Measurements from ENCODE around the gene STAM2. TPM values are rescaled to one million over a fixed set of nuclear protein-coding genes. Genes with fewer than 3 reads are reported as not detected.
A peak's percentile ranks its signal among the peaks of the same experiment; 100 is the strongest.
"Not testable (repeated sequence)": the region's sequence is repeated elsewhere in the genome, so short reads cannot be mapped to it uniquely, and the experiment has no call there.

STAM2 gene
- total RNA-seq, 2 donors from 2014 or later = 25.7 to 34.0 TPM

DNA sequence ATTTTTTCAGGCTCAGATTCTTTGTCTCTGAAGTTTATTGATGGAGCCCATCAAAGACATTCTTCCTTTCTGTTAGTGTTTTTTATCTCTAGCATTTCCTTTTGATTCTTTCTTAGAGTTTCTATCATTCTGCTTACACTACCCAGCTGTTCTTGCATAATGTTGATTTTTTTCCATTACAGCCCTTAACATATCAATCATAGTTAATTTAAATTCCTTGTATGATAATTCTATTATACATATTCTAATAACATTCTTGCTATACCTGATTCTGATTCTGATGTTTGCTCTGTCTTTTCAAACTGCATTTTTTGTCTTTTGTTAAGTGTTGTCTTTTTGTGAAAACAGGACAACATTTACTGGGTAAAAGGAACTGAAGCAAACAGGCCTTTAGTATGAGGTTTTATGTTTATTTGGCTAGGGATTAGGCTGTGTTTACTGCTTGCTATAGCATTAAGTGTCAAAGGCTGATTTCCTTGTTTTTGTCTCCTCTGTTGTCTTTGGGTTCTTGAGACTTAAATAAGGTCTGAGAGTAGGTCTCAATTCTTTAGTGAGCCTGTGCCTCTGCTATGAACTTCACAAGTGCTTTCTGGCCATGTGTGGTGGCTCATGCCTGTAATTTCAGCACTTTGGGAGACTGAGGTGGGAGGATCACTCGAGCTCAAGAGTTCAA lies 8.0 kb upstream of the STAM2 start:
- intact Hi-C loops (cut with DNase I) = no loop called here
- no peak for DNase-seq

DNA sequence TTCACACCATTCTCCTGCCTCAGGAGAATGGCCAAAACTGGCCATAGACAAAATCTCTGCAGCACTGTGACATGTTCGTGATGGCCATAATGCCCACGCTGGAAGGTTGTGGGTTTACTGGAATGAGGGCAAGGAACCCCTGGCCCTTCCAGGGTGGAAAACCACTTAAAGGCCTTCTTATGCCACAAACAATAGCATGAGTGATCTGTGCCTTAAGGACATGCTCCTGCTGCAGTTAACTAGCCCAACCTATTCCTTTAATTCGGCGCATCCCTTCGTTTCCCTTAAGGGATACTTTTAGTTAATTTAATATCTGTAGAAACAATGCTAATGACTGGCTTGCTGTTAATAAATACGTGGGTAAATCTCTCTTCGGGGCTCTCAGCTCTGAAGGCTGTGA lies 2.1 kb upstream of the STAM2 start:
- peaks cover 21% of the 10 kb centered on the region for H3K4me1 ChIP-seq
- ATAC-seq; H3K27me3 ChIP-seq; DNase-seq; H3K27ac ChIP-seq; H3K4me3 ChIP-seq; intact Hi-C loops (cut with DNase I); H3K9me3 ChIP-seq; H3K36me3 ChIP-seq (replicated peaks in 1 of 2; ENCODE audit: insufficient read depth in 1 of 2, low read depth in 2 of 2): not testable (repeated sequence)
- WGBS, 2 donors = 99 to 100% methylated on average over 1 to 5 of the region's 7 CpGs

More for the DNA sequence above, 8.0 kb upstream of the STAM2 start:
- Histone ChIP-seq H3K4me1 (no peaks in the 10 kb centered on the region), H3K27ac (no peak overlapping the region), H3K36me3 (replicated peaks in 1 of 2; ENCODE audit: insufficient read depth in 1 of 2, low read depth in 2 of 2) (no peaks in the 10 kb centered on the region), H3K9me3 (no peaks in the 10 kb centered on the region), H3K27me3 (no peaks in the 10 kb centered on the region), H3K4me3 (no peak overlapping the region)
- ATAC-seq = no peak
- WGBS, 2 donors = 0% methylated on average over 1 of the region's 1 CpG
- TF ChIP-seq, protein P1, sequence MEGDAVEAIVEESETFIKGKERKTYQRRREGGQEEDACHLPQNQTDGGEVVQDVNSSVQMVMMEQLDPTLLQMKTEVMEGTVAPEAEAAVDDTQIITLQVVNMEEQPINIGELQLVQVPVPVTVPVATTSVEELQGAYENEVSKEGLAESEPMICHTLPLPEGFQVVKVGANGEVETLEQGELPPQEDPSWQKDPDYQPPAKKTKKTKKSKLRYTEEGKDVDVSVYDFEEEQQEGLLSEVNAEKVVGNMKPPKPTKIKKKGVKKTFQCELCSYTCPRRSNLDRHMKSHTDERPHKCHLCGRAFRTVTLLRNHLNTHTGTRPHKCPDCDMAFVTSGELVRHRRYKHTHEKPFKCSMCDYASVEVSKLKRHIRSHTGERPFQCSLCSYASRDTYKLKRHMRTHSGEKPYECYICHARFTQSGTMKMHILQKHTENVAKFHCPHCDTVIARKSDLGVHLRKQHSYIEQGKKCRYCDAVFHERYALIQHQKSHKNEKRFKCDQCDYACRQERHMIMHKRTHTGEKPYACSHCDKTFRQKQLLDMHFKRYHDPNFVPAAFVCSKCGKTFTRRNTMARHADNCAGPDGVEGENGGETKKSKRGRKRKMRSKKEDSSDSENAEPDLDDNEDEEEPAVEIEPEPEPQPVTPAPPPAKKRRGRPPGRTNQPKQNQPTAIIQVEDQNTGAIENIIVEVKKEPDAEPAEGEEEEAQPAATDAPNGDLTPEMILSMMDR (IDR thresholded peaks at IDR 0.05) = no peak
- TF ChIP-seq POLR2A (IDR thresholded peaks at IDR 0.05) = no peak

DNA sequence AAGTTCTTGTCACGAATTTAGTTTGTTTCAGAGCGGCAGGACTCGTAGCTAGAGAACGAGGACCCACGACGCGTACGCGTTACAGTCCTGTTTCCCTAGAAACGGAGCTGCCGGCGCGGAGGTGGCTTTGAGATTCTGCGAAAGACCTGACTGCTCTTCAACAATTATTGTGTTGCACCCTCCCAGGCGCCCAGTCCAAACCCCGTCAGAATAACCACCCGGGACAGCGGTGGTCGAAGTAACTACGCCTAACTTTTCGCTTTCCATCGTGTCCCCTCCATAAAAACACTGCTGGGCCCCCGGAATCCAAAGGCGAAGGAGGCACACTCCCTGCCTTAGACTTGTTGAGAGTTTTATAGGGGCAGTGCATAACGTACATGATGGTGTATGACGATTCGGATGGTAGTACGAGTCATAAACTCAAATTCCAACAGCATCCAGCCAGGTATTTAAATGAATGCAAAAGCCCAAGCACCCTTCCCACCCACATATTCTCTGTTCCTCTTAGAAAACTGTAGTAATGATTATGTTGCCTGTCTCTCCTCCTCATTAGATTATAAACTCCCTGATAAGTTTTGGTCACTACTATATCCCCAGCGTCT lies 651 bp upstream of the STAM2 start:
- peak; percentile 1 for ATAC-seq
- intact Hi-C loops (cut with DNase I) = no loop called here
- 2 to 8% methylated on average over 11 to 29 of the region's 29 CpGs for WGBS, 2 donors

DNA sequence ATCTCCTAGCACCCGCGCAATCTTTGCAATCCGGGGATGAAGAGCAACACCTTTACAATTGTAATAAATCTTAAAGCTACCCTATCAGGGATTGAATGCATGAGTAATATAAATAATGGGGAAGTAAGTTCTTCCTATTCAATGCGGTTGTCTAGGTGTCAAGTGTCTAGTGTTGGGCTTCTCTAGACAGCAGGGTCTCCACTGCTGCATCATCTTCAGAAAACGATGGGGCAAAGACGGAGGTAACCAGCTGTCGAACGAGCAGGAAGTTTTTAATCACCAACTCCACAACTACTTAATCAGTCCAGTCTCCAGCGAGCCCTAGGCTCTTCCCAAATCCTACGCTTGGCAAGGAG lies 573 bp downstream of the STAM2 start:
- no peak for TF ChIP-seq POLR2A (IDR thresholded peaks at IDR 0.05)
- TF ChIP-seq, protein P1 (IDR thresholded peaks at IDR 0.05) = no peak
- H3K27ac ChIP-seq = peak overlapping the region; percentile 95 to 99 (median 96)
- H3K27me3 ChIP-seq = no peaks in the 10 kb centered on the region
- DNase-seq (no peak), ATAC-seq (no peak)
- H3K9me3 ChIP-seq = no peaks in the 10 kb centered on the region
- H3K36me3 ChIP-seq (replicated peaks in 1 of 2; ENCODE audit: insufficient read depth in 1 of 2, low read depth in 2 of 2) = no peaks in the 10 kb centered on the region
- WGBS, 2 donors = 0% methylated on average over 10 of the region's 10 CpGs
- peak overlapping the region; percentile 64 to 76 for H3K4me3 ChIP-seq
- H3K4me1 ChIP-seq = peaks cover 43% of the 10 kb centered on the region
- intact Hi-C loops (cut with DNase I) = no loop called here

More for the DNA sequence above, 651 bp upstream of the STAM2 start:
- TF ChIP-seq POLR2A (IDR thresholded peaks at IDR 0.05) = no peak
- TF ChIP-seq, protein P1 (IDR thresholded peaks at IDR 0.05) = no peak
- H3K27ac ChIP-seq = peak overlapping the region; percentile 95 to 99 (median 96)
- H3K9me3 ChIP-seq = no peaks in the 10 kb centered on the region
- no peak for DNase-seq
- H3K4me1 ChIP-seq = peaks cover 34% of the 10 kb centered on the region
- no peaks in the 10 kb centered on the region for H3K27me3 ChIP-seq
- peak overlapping the region; percentile 24 for H3K4me3 ChIP-seq
- no peaks in the 10 kb centered on the region for H3K36me3 ChIP-seq (replicated peaks in 1 of 2; ENCODE audit: insufficient read depth in 1 of 2, low read depth in 2 of 2)

DNA sequence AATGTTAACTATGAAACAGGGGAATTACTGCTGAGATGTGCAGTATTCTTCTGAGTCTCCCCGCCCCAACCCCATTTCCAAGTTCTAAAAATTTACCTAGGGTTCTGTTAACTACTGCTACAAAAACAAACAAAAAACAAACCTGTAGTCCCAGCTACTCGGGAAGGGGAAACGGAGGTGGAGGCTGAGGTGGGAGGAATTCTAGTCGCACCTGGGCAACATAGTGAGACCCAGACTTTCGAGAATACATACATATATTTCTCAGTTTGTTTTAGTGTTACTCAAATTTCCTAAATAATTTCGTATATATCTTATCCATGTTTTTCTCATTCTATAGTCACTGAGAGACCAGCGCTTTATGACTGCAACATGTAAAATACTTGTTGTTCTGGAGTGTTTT lies 989 bp downstream of the STAM2 start:
- DNase-seq = no peak

More for the DNA sequence above, 989 bp downstream of the STAM2 start:
- no peaks in the 10 kb centered on the region for H3K27me3 ChIP-seq
- H3K4me3 ChIP-seq = peak overlapping the region; percentile 64 to 76
- peak overlapping the region; percentile 95 to 99 (median 96) for H3K27ac ChIP-seq
- no peak for TF ChIP-seq POLR2A (IDR thresholded peaks at IDR 0.05)
- TF ChIP-seq, protein P1 (IDR thresholded peaks at IDR 0.05) = no peak
- peaks cover 43% of the 10 kb centered on the region for H3K4me1 ChIP-seq
- intact Hi-C loops (cut with DNase I) = no loop called here
- 7 to 13% methylated on average over 7 of the region's 7 CpGs for WGBS, 2 donors
- no peak for ATAC-seq
- no peaks in the 10 kb centered on the region for H3K36me3 ChIP-seq (replicated peaks in 1 of 2; ENCODE audit: insufficient read depth in 1 of 2, low read depth in 2 of 2)
- no peaks in the 10 kb centered on the region for H3K9me3 ChIP-seq

Measured in body of pancreas (tissue), 4 donors.